ENCODE measurements around the gene SLC25A26.
"Not testable (repeated sequence)": the region's sequence is repeated elsewhere in the genome, so short reads cannot be mapped to it uniquely, and the experiment has no call there.

Gene SLC25A26

DNA sequence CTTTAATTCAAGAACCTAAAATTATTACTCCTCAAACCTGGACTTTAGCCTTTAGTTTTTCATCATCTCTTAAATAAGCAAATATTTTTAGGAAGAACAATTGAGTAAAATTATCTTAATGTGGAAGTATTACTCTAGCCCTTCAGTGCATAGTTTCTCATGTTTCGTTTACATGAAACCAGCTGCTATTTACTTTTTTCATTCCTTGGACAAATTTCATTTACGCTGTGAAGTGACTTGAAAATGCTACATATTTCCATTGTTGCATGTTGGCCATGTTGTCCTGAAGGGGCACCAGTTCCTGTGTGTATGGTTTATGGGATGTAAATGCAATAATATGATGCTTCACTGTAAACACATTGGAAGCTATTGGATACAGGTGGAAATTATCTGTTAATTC is 49.9 kb downstream of the SLC25A26 start:
- DNase-seq, result no peak

DNA sequence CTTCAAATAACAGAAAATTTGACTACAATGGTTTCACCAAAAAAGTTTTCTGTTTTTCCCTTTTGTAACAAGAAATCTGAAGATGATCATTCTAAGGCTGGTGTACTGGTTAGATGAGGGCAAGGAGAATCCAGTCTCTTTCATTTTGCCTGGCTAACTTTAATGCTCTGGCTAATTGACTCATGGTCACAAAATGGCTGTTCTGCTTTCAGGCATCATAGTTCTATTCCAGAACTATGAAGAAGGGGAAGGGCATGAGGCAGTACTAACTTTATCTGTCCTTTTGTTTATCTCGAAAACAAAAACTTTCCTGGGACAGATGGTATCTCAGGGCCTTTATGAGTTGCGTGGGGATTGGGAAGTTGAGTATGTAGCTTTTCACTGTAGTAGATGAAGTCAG is 50.4 kb downstream of the SLC25A26 start:
- DNase-seq, result no peak

DNA sequence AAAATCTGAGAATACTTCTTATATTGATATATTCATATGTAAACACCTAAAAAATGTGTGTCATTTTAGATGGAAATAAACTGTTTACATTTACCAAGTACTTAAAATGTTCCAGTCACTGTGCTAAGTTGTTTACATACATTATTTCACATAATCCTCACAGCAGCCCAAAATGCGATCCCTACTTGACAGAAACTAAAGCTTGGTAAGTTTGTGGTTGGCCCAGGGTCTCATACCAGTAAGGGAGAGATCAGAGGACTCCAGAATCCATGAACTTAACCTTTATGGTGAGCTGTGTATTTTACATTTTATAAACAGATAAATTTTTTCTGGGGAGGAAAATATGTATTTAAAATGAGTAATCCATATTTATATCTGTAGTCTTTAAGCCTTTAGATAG is 51.2 kb downstream of the SLC25A26 start:
- DNase-seq, result no peak

DNA sequence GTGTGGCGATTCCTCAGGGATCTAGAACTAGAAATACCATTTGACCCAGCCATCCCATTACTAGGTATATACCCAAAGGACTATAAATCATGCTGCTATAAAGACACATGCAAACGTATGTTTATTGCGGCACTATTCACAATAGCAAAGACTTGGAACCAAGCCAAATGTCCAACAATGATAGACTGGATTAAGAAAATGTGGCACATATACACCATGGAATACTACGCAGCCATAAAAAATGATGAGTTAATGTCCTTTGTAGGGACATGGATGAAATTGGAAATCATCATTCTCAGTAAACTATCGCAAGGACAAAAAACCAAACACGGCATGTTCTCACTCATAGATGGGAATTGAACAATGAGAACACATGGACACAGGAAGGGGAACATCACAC is 54.0 kb downstream of the SLC25A26 start:
- not testable (repeated sequence) for DNase-seq

DNA sequence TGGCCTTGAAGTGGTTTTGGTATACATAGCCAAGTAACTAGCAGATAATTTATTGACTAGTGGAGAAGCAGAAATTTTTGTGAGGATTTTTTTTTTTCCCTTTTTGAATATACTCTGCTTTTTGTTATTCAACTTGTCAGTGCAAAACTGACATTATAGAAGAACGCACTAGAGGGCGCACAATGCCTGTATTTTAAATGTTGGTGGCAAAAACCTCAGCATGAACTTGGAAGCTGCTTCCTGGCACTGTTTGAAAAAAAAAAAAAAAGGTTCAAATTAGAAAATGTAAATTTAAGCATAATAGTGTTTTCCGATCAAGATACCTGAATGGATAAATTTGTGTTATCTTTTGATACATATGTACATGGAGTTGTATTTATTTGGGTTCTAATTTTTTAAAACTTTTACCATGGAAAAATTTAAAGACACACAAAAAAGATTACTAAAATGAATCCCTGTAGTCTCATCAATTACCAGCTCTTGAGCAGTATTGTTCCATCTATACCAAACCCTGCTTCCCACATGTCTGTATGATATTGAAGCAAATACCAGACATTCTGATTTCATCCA is 56.0 kb downstream of the SLC25A26 start:
- peak; percentile 76 for DNase-seq

DNA sequence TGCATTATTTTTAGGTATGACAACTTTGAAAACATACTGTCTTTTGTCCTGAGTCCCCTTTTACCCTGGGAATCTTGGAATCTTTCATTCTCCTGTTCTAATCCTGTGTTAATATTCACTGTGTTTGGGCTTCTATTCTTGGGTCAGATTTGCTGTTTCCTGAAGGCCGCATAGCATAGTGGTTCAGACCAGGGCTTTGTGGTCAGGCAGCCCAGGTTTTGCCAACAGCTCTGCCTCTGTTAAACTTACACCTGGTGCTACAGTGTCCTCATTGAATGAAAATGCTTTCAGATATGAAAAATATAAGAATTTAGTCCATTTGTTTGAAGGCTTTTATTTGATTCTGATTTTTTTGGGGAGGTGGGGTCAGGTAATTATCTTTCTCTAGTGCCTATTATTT is 58.4 kb downstream of the SLC25A26 start:
- no peak for DNase-seq

DNA sequence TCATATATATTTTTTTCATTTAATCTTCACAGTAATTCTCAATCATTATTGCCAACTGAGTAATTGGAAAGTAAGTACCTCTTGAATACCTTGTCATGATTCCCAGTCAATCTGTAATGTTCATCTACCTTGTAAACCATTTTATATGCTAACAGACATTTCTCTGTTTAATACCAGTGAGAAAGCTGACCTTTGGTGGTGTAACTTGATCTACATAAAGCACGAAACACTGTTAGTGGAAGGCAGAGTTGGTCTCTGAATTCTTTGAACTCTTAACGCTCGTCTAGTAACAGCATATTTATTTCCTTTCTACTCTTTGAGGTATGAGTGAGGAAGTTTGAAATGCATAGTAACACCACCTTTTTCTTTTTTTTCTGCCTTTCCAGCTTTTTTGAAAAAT is 59.5 kb downstream of the SLC25A26 start:
- DNase-seq, result no peak

DNA sequence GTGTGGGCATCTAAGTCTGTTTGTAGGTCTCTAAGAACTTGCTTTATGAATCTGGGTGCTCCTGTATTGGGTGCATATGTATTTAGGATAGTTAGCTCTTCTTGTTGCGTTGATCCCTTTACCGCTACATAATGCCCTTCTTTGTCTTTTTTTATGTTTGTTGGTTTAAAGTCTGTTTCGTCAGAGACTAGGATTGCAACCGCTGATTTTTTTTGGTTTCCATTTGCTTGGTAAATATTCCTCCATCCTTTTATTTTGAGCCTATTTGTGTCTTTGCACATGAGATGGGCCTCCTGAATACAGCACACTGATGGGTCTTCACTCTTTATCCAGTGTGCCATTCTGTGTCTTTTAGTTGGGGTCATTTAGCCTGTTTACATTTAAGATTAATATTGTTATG is 71.1 kb downstream of the SLC25A26 start:
- DNase-seq, result not testable (repeated sequence)

DNA sequence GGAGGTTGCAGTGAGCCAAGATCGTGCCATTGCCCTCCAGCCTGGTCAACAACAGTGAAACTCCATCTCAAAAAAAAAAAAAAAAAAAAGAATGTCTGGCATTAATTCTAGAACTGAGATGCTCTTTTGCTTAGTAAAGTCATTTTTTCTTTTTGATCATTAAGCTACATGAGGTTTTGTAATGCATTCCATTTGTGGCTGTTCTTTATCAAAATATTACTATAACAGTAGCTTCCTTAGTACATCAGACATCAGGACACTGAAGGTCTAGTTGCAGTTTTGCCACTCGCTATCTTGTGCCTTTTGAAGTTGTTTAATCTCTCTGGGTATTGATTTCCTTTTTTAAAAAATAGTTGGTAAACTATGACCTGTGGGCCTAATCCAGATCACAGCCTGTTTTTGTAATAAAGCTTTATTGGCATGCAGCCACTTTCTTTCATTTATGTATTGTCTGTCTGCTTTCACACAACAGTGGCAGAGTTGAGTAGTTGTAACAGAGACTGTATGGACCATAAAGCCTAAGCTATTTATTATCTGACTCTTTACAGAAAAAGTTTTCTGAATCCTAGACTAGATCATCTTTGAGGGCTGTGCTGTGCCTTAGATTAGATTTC is 76.6 kb downstream of the SLC25A26 start:
- no peak for DNase-seq

DNA sequence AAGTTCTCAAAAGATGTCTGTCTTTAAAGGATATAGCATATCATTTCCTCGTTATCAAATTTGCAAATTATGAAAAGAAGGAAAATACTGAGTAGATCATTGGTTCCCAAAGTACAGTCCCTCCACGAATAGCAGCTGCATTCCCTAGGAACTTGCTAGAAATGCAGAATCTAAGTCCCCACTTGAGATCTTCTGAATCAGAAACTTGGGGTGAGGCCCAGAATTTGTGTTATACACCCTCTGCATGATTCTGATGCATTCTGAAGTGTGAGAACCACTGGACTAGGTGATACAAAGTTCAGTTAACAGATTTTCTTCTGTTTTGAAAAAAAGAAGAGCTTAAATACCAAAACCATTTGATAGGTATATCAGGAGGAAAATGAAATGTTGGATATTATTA is 77.1 kb downstream of the SLC25A26 start:
- no peak for DNase-seq

DNA sequence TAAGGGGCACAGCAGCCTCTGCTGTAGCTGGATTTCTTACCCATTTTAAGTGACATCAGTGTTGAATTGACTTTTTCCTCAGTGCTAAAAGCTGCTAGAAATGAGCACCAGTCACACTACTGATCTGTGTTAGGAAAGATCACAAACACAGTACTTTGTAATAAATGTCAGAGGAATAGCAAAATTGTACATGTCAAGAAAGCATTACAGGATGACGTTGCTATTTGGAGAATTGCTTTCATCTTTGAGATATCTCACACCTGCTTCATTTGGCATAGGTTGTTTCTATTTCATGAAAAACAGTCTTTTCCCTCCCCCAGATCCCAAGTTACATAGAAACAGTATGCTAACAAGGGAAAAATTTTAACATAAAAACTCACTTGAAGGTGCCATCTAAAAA is 77.8 kb downstream of the SLC25A26 start:
- DNase-seq, result no peak

DNA sequence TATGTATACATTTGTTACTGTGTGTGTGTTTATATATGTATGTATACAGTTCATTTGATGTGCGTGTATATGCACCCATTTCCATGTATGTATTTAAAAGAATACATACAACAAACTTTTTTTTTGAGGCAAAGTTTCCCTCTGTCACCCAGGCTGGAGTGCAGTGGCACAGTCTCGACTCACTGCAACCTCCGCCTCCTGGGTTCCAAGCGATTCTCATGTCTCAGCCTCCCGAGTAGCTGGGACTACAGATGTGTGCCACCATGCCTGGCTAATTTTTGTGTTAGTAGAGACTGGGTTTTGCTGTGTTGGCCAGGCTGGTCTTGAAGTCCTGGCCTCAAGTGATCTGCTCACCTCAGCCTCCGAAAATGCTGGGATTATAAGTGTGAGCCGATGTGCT is 78.3 kb downstream of the SLC25A26 start:
- not testable (repeated sequence) for DNase-seq

DNA sequence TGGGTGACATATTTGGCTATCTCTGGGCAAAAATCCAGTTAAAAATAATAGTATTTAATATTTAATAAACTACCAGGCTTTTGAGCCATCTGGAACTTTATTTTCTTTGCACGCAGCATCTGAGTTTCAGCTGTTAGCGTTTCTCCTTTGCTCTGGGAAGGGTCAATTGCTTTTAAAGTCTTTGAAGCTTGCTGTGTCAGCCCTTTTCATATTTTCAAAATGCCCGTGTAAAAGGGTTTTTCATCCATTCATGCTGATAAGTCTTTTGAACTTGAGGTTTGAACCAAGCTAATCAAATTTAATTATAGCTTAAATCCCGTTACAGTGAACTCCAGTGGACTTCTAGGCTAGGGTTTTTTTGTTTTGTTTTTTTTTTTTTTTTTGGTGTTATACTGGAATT is 79.1 kb downstream of the SLC25A26 start:
- no peak for DNase-seq

DNA sequence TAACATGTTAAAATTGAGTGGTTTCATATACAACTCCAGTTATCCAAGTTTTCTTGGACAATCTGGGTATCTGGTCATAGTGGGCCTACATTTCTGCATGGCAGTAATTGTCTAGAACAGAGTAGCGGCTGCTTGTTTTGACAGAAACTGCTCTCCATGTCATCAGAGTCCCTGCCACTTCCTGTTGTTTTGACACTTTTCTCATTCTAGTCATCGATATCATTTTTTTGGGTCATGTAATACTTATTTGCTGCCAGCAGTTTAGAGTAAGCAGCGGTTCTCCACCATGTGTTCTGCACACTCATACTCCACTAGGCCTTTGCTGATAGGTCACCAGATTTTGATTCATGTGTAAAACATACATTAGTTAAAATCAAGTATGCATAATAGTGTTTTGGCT is 81.5 kb downstream of the SLC25A26 start:
- no peak for DNase-seq

DNA sequence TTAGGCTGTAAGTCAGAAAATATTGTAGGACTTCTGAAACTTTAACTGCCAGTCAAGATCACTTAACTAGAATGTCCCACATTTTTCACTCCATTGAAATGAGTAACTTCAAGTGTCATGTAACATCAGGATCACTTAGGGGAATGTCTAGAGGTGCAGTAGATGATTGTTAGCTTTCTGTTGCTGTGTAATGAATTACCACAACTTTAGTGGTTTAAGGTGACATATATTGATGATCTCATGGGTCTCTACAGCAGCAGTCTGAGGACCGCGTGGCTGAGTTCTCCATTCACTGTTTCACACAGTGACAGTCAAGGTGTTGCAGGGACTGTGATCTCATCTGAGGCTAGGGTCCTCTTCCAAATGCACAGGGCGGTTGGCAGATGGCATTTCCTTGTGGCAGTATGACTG is 82.7 kb downstream of the SLC25A26 start:
- no peak for DNase-seq

DNA sequence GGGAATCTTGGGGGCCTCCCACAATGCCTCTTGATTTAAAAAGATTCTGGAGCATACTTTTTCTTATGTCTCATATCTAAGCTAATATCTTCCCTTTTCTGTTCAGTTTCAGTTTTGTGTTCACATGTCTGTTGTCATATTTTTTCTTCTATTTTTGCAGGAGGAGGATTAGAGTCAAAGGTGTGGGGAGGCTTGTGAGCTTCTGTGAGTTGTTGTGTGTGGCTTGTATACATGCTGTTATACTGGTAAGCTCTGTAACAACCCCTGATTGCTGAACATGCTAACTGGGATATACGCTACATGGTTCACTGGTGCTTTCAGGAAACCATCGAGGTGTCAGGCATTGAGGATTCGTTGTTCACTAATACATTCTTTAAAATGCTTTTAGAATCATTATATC is 83.5 kb downstream of the SLC25A26 start:
- DNase-seq, result no peak

DNA sequence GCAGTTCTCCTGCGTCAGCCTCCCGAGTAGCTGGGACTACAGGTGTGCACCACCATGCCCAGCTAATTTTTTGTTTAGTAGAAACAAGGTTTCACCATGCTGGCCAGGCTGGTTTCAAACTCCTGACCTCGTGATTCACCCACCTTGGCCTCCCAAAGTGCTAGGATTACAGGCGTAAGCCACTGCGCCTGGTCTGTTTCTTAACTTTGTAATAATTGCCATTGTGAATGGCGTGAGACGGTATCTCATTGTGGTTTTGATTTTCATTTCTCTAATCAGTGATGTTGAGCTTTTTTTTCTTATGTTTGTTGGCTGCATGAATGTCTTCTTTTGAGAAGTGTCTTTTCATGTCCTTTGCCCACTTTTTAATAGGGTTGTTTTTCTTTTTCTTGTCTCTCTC is 85.3 kb downstream of the SLC25A26 start:
- not testable (repeated sequence) for DNase-seq

DNA sequence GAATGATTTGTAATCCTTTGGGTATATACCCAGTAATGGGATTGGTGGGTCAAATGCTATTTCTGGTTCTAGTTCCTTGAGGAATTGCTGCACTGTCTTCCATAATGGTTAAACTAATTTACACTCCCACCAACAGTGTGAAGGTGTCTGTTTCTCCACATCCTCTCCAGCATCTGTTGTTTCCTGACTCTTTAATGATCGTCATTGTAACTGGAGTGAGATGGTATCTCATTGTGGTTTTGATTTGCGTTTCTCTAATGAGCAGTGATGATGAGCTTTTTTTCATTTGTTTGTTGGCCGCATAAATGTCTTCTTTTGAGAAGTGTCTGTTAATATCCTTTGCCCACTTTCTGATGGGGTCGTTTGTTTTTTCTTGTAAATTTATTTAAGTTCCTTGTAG is 86.2 kb downstream of the SLC25A26 start:
- not testable (repeated sequence) for DNase-seq

DNA sequence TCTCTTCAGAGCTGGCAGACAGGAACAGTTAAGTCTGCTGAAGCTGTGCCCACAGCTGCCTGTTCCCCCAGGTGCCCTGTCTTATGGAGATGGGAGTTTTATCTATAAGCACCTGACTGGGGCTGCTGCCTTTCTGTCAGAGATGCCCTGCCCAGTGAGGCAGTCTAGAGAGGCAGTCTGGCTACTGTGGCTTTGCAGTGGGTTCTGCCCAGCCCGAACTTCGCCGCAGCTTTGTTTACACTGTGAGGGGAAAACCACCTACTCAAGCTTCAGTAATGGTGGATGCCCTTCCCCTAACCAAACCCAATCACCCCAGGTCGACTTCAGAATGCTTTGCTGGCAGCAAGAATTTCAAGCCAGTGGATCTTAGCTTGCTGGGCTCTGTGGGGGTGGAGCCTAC is 91.2 kb downstream of the SLC25A26 start:
- DNase-seq, result no peak

DNA sequence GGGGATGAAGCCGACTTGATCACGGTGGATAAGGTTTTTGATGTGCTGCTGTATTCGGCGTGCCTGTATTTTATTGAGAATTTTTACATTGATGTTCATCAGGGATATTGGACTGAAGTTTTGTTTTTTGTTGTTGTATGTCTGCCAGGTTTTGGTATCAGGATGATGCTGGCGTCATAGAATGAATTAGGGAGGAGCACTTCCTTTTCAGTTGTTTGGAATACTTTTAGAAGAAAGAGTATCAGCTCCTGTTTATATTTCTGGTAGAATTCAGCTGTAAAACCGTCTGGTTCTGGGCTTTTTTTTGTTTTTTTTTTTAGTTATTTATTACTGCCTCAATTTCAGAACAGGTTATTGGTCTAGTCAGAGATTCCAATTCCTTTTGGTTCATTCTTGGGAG is 93.7 kb downstream of the SLC25A26 start:
- no peak for DNase-seq

DNA sequence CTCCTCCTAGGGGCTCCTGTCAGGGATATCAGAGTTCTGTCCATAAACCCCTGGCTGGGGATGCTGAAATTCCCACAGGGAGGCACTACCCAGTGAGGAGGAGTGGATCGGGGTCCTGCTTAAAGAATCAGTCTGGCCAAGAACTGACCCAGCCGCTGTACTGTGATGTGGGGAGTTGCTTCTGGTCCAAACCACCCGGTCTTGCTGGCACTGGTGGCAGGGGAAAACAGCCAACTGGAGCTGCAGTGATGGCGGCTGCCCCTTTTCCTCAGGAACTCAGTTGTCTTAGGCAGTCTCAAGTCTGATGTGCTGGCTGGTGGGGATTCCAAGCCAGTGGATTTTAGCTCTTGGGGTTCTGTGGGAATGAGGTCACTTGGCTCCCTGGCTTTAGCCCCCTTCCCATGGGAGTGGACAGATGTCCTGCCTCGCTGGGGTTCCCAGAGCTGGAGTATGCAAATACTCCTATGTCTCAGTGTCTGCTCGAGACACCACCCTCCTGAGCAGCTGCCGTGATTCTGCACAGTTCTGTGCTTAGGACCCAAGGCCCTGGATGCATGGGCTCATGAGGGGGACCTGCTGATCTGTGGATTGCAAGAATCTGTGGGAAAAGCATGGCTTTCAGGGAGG is 97.1 kb downstream of the SLC25A26 start:
- DNase-seq, result no peak

DNA sequence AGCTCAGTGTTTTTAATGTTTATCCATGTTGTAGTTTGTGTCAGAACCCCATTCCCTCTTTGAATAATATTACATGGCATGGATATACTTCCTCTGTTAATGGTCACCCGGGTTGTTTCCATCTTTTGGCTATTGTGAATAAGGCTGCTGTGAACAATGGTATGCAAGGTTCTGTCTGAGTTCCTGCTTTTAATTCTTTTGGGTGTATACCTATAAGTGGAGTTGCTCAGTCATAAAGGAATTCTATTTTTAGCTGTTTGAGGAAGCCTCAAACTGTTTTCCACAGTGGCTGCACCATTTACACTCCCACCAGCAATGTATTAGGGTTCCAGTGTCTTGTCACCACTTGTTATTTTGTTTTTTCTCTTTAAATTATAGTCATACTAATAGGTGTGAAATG is 99.6 kb downstream of the SLC25A26 start:
- DNase-seq, result no peak

DNA sequence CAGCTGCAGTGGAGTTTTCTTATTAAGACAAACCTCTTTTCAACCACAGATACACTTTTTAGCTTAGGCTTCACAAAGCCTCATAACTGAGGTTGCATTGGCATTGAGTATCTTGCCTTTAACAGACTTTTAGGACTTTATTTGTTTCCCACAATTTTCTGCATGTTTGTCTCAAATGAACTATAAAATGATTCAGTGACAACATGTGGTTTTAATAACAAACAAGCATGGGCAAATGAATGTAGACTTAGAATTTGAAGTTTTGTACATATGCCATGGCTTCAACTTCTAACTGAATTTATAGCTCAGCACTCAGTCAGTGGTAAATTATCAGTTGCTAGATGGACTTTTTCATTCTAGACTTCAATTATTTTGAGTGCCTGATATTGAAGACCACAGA is 101.6 kb downstream of the SLC25A26 start:
- no peak for DNase-seq

DNA sequence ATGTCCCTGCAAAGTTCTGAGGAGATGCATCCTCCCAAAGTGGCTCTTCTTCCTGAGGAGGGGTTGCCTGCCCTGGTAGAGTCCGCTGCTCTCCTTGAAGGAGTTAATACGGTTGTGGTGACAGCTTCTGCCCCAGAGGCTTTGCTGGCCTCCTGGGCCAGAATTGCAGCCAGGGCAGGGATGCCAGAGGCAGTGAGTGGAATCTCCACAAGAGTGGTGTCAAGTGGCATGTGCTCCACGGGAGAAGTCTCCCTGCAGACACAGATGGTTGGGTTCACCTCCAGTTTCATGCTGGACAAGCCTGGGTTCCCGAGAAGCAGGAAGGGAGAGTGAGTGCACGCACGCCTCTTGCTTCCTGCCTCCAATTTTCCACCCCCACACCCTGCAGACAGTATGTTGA is 105.5 kb downstream of the SLC25A26 start:
- DNase-seq, result no peak

DNA sequence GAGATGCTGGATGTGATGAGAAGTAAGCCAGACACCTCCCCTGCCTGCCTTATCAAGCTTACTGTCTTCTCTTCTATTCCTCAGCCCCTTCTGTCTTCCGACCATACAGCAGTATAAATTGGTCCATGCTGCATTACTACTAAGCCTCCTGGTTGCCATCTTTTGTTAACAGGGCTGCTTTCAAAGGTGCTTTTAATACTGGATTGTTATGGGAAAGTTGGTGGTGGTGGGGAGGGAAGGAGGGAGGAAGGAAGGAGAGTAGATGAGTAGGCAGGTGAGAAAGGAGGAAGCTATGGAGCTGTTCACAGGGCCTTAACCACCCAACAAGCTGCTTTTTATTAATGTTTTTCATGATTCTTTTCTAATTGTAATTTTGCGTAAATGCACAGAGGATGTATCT is 114.9 kb downstream of the SLC25A26 start:
- no peak for DNase-seq

Measured in hematopoietic multipotent progenitor cell treated with erythropoietin and hydrocortisone succinate and interleukin-3 and kit ligand, for 8 days (in vitro differentiated cells).